Smooth muscle cell of trachea (primary cell): ENCODE data around the gene TFB2M. TPM values are rescaled to one million over a fixed set of nuclear protein-coding genes. Genes with fewer than 3 reads are reported as not detected.

Experiments
- total RNA-seq: library from RNA; depleted of rRNA; stranded (reverse); fragments of >200 nt; gene quantifications from 2 replicates; pipeline ENCODE4 v1.2.1, GENCODE V29; 2014

The TFB2M gene, protein sequence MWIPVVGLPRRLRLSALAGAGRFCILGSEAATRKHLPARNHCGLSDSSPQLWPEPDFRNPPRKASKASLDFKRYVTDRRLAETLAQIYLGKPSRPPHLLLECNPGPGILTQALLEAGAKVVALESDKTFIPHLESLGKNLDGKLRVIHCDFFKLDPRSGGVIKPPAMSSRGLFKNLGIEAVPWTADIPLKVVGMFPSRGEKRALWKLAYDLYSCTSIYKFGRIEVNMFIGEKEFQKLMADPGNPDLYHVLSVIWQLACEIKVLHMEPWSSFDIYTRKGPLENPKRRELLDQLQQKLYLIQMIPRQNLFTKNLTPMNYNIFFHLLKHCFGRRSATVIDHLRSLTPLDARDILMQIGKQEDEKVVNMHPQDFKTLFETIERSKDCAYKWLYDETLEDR
- total RNA-seq = 15.3 and 16.4 TPM in 2 replicates

GRCh38 chr1:246566128-246566812 is at the start of gene TFB2M, which contains the start of gene CNST:
TFB2M (minus strand) TSS chr1:246566261; CDS start chr1:246566138, 123 bp downstream.
CNST (plus strand) TSS chr1:246566456; CDS start chr1:246591563, 25,107 bp downstream.

DNA sequence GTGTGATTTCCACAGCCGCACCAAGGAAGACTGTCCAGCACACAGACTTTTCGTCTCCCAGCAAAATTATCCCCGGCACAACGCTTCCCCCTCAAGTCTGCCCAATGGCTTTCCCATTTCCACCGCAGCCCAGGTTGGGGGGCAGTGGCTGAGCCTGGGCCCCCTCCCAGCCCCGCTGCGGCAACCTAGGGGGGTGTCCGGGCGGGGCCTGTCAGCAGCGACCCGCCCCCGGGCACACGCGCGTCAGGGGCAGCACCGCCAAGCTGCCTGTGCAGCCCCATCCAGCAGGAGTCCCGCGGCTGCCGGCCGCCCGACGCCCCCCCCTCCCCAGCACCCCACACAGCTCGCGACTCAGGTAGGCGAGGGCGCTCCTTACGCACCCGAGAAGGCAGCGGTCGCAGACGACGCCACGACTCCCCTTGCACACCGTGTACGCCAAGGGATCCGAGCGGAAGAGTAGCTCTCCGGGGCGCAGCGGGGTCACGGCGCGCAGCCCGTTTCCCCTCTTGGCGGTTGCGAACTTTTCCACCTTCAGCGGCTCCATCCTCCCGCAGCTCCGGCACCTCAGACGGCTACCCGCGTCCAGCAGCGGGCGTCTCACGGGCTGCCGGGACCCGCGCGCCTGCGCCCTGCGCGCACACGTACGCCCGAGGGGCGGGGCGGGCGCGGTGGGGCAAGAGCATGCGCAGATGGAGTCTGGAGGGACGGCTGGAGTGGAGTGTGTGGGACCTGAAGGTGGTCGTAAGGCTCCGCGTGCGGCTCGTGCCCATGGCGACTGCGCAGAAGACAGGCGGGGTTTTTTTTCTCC is 59.2 kb downstream of the TFB2M start, which contains the start of gene SMYD3:
Gene SMYD3 (minus strand): TSS at position 606 of the 808 bp plus-strand sequence.

Other genes starting within 250 kb of the TFB2M start
- 43.9 and 70.3 TPM in 2 replicates for gene SMYD3, start 59.0 kb downstream of the TFB2M start, total RNA-seq
- 22.2 and 23.7 TPM in 2 replicates for gene CNST, start 195 bp upstream of the TFB2M start, total RNA-seq
- 51.4 and 61.4 TPM in 2 replicates for gene SCCPDH, start 158.1 kb upstream of the TFB2M start, total RNA-seq